Vagina (tissue), 2 donors: ENCODE data around the gene PYGM. TPM values are rescaled to one million over a fixed set of nuclear protein-coding genes. Genes with fewer than 3 reads are reported as not detected.

Source experiments
- DNase-seq, 2 donors: peaks; one replicate each; pipeline ENCODE4 v3.0.0-alpha.2; 2017; ENCODE audit errors: extremely low spot score in 2 of 2
- H3K27ac ChIP-seq: fragments of 200-600 bp; sonication (generic); one replicate; pipeline ENCODE4 v1.5.1; 2019
- H3K27me3 ChIP-seq: fragments of 200-600 bp; sonication (generic); one replicate; pipeline ENCODE4 v1.5.1; 2019
- H3K36me3 ChIP-seq, 2 donors: fragments of 200-600 bp; sonication (generic); one replicate each; pipeline ENCODE4 v1.5.1; 2017 to 2019
- H3K4me1 ChIP-seq: fragments of 200-600 bp; sonication (generic); one replicate; pipeline ENCODE4 v1.5.1; 2019
- H3K4me3 ChIP-seq, 2 donors: fragments of 200-600 bp; sonication (generic); 1 replicate in 1 of 2; 2 replicates in 1 of 2; pipeline ENCODE4 v1.5.1; 2016 to 2019
- H3K9me3 ChIP-seq: fragments of 200-600 bp; sonication (generic); one replicate; pipeline ENCODE4 v1.5.1; 2019
- POLR2A ChIP-seq, 2 donors: fragments of 450-650 bp; IDR thresholded peaks; one replicate each; pipeline ENCODE4 v1.6.1; 2017; ENCODE audit warnings: antibody characterized with exemption in 2 of 2, mild to moderate bottlenecking in 2 of 2, moderate library complexity in 2 of 2
- POLR2AphosphoS5 ChIP-seq, 2 donors: sonication (generic); formaldehyde crosslinking; IDR thresholded peaks; one replicate each; pipeline ENCODE4 v1.9.0; 2017; ENCODE audit warnings: antibody characterized with exemption in 2 of 2, mild to moderate bottlenecking in 2 of 2, low read depth in 1 of 2; ENCODE audit not compliant: insufficient read depth in 1 of 2
- intact Hi-C: fragments of 100-400 bp; cut with DNase I; formaldehyde crosslinking; loops from one replicate; pipeline ENCODE4 v1.15.1; 2023
- total RNA-seq: library from RNA; depleted of rRNA; stranded (reverse); fragments of >200 nt; gene quantifications from one replicate; pipeline ENCODE4 v1.2.3, GENCODE V29; 2016
- TF ChIP-seq, protein P1 (sequence below), 3 experiments: fragments of 450-650 bp in 2 of 3; fragments of 200-600 bp in 1 of 3; sonication (generic) in 1 of 3; IDR thresholded peaks; one replicate each; pipeline ENCODE4 v1.5.1; 2017 to 2019; ENCODE audit warnings: antibody characterized with exemption in 3 of 3, mild to moderate bottlenecking in 2 of 3, moderate library complexity in 2 of 3

PYGM gene
- total RNA-seq, 1 donor from 2014 or later, result 0.98 TPM

DNA sequence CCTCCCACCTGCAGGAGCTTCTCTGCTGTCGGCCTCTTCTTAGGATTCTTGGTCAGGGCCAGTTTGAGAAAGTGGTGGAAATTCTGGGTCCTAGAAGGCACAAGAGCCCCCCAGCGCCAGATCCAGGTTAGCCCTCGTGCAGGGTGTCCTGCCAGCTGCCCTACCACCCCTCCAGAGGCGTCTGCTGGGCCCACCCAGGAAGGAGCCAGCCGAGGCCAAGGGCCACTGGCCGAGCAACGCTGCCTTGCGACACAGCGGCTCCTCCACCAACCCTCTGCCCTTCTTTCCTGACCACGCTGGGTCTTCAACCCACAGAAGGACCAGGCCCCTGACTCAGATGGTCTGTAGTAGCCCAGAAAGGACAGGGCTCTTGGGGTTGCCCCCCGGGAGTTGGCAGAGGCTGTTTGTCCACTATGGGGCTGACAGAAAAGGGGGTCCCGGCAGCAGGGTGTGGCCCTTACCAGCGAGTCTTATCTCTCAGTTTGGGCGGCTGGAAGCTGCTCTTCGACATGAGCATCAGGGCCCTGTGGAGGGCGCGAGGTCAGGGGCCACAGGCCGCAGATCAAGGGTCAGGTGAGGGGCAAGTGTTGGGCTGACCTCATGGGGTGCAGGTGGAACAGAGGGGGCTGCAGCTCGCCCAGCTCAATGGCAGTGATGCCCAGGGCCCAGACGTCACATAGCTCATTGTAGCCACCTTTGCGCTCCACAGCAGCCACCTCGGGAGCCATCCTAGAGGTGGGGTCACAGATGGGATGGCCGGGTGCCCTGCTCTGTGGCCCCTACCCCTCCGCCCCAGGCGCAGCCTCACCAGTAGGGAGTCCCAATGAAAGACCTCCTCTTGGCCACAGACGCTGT lies 40.8 kb upstream of the PYGM start:
- Histone ChIP-seq H3K36me3 (no peaks in the 10 kb centered on the region), H3K27me3 (no peaks in the 10 kb centered on the region), H3K27ac (no peak overlapping the region), H3K4me1 (peaks cover 27% of the 10 kb centered on the region), H3K9me3 (no peaks in the 10 kb centered on the region), H3K4me3 (no peak overlapping the region)
- intact Hi-C loops, result no loop called here
- DNase-seq, result no peak
- TF ChIP-seq, protein P1, sequence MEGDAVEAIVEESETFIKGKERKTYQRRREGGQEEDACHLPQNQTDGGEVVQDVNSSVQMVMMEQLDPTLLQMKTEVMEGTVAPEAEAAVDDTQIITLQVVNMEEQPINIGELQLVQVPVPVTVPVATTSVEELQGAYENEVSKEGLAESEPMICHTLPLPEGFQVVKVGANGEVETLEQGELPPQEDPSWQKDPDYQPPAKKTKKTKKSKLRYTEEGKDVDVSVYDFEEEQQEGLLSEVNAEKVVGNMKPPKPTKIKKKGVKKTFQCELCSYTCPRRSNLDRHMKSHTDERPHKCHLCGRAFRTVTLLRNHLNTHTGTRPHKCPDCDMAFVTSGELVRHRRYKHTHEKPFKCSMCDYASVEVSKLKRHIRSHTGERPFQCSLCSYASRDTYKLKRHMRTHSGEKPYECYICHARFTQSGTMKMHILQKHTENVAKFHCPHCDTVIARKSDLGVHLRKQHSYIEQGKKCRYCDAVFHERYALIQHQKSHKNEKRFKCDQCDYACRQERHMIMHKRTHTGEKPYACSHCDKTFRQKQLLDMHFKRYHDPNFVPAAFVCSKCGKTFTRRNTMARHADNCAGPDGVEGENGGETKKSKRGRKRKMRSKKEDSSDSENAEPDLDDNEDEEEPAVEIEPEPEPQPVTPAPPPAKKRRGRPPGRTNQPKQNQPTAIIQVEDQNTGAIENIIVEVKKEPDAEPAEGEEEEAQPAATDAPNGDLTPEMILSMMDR (IDR thresholded peaks at IDR 0.05), result no peak
- TF ChIP-seq POLR2AphosphoS5 (IDR thresholded peaks at IDR 0.05; ENCODE audit: insufficient read depth in 1 of 2, low read depth in 1 of 2) (no peak), POLR2A (IDR thresholded peaks at IDR 0.05) (no peak)

DNA sequence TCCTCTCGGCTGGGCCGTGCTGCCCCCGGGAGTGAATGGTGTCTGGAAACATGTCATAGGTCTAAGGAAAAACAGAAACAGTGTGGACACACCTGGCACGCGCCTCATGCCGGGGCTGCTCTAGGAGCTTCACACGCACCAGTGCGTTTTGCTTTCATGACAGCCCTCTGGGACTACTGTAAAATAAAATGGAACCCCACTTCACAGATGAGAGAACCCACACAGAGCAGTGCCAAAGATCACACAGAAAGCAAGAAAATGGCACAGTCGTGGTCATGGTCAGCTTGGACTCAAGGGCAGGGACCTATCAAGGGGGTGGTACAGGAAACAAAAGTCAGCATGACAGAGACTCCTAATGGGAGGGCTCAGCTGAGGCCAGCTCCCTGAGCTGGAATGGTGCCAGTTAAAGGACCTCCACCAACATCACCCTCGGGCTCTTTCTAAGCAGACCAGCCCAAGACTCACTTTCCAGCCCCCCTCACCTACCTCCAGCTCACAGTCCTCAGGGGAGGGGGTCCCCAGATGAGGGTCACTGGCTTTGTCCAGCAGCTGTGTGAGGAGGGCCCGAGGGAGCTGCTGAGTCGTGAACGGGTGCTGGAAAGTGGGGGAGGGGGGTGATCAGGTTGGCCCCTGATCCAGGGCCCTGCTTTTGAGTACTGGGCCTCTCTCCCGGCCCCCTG lies 40.0 kb upstream of the PYGM start:
- TF ChIP-seq, protein P1 (IDR thresholded peaks at IDR 0.05), result no peak
- no peak for TF ChIP-seq POLR2AphosphoS5 (IDR thresholded peaks at IDR 0.05; ENCODE audit: insufficient read depth in 1 of 2, low read depth in 1 of 2)
- TF ChIP-seq POLR2A (IDR thresholded peaks at IDR 0.05), result no peak
- DNase-seq, result no peak
- no peaks in the 10 kb centered on the region for H3K27me3 ChIP-seq
- H3K27ac ChIP-seq, result no peak overlapping the region
- intact Hi-C loops, result no loop called here
- peaks cover 26% of the 10 kb centered on the region for H3K4me1 ChIP-seq
- no peaks in the 10 kb centered on the region for H3K9me3 ChIP-seq
- H3K4me3 ChIP-seq, result no peak overlapping the region
- H3K36me3 ChIP-seq, result no peaks in the 10 kb centered on the region

DNA sequence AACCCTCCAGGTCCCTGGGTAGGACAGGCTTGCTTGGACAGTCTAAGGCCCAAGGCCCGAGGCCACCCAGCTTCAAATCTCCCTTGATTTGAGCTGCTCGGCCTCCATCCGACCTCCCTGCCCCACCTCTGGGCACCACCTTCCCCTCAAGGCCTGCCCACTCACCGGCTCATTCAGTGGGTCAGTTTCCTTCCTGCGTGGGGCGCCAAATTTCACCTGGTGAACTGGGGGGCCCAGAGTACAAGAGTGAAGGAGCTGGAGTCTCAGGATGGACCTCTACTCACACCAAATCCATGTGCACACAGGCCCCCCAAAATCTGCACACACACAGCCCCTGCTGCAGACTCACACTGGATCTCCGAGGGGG lies 39.5 kb upstream of the PYGM start:
- H3K27ac ChIP-seq, result no peak overlapping the region
- peaks cover 21% of the 10 kb centered on the region for H3K4me1 ChIP-seq
- no peaks in the 10 kb centered on the region for H3K27me3 ChIP-seq
- H3K9me3 ChIP-seq, result no peaks in the 10 kb centered on the region
- intact Hi-C loops, result no loop called here
- H3K4me3 ChIP-seq, result no peak overlapping the region
- no peaks in the 10 kb centered on the region for H3K36me3 ChIP-seq
- TF ChIP-seq, protein P1 (IDR thresholded peaks at IDR 0.05), result no peak
- no peak for TF ChIP-seq POLR2A (IDR thresholded peaks at IDR 0.05)
- TF ChIP-seq POLR2AphosphoS5 (IDR thresholded peaks at IDR 0.05; ENCODE audit: insufficient read depth in 1 of 2, low read depth in 1 of 2), result no peak
- DNase-seq, result no peak

DNA sequence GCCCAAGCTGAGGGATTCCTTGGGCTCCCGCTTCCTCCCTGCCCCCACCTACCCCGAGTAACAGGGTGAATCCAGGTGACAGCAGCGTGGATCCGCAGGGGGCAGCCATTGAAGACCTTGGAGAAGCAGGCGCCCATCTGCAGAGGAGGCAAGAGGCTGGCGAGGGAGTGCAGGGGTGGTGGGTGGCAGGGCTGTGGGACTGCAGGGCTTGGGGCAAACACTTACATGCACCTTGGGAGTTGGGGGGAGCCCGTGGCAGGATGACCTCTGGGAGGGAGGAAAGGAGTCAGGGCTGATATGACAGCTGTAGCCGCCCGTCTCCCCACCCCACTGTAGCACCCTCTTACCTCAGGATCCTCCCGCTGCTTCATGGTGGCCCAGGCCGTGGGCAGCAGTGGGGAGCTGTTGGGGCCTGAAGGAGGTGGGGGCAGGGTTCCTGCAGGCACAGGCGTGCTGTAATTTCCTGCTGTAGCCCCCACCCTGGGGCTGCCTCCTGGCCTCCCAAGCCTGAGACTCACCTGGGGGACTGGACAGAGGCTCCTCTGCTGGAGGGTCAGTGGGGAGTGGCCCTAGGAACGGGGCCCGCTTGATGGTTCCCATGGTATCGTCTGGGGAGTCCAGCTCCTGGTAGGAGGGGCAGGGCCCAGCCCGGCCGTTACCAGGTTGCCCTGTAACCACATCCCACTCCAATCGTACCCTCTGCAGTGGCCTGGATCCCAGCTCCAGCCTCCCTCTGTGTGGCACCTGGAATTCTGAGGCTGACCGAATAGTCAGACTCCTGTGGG lies 37.2 kb upstream of the PYGM start:
- Histone ChIP-seq H3K27ac (no peak overlapping the region), H3K36me3 (no peaks in the 10 kb centered on the region), H3K4me1 (peaks cover 2% of the 10 kb centered on the region), H3K27me3 (no peaks in the 10 kb centered on the region), H3K9me3 (no peaks in the 10 kb centered on the region), H3K4me3 (no peak overlapping the region)
- TF ChIP-seq POLR2A (IDR thresholded peaks at IDR 0.05) (no peak), POLR2AphosphoS5 (IDR thresholded peaks at IDR 0.05; ENCODE audit: insufficient read depth in 1 of 2, low read depth in 1 of 2) (no peak)
- TF ChIP-seq, protein P1 (IDR thresholded peaks at IDR 0.05), result no peak
- intact Hi-C loops, result no loop called here
- DNase-seq, result peak in 1 of 2 donors; percentile 96
